Stimulated activated CD8-positive, alpha-beta memory T cell treated with anti-CD3 and anti-CD28 coated beads, Interleukin-2, amount 100 ng/mL, for 1 hour (primary cell): ENCODE data around the gene BCL7B.
A peak's percentile ranks its signal among the peaks of the same experiment; 100 is the strongest.
"Not testable (repeated sequence)": the region's sequence is repeated elsewhere in the genome, so short reads cannot be mapped to it uniquely, and the experiment has no call there.

Source experiments
- DNase-seq, 2 donors: peaks; one replicate each; pipeline ENCODE4 v3.0.0-alpha.2; 2020; ENCODE audit warnings: low read depth in 2 of 2

BCL7B gene

DNA sequence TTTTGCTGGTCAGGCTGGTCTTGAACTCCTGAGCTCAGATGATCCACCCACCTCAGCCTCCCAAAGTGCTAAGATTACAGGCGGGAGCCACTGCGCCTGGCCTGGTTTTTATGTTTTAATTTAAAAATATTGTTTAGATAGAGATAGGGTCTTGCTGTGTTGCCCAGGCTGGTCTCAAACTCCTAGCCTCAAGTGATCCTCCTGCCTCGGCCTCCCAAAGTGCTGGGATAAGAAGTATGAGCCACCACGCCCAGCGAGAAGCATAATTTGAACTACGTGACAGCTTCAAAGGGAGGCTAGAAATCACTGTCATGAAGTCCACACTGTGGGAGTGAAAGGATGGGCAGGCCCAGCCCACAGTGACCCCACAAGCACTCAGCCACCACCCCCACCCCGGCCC lies 21.6 kb downstream of the BCL7B start:
- not testable (repeated sequence) for DNase-seq

- DNase-seq: no peak
Measured at GRCh38 chr7:73533742-73534141, 23.7 kb downstream of the BCL7B start.

DNA sequence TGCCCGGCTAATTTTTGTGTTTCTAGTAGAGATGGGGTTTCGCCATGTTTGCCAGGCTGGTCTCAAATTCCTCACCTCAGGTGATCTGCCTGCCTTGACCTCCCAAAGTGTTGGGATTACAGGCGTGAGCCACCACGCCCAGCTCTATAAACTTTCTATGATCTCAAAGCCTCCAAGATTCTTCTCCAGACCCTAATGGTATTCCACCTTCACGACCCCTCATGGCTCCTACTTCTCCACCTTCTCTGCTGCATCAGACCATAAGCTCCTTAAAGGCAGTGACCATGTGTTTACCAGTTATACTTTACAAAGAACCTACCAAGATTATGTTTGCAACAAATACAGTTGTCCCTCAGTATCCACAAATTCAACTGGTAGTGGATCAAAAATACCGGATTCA lies 25.3 kb downstream of the BCL7B start:
- no peak for DNase-seq

GRCh38 chr7:73530800-73531199 lies 26.7 kb downstream of the BCL7B start:
- no peak for DNase-seq

DNA sequence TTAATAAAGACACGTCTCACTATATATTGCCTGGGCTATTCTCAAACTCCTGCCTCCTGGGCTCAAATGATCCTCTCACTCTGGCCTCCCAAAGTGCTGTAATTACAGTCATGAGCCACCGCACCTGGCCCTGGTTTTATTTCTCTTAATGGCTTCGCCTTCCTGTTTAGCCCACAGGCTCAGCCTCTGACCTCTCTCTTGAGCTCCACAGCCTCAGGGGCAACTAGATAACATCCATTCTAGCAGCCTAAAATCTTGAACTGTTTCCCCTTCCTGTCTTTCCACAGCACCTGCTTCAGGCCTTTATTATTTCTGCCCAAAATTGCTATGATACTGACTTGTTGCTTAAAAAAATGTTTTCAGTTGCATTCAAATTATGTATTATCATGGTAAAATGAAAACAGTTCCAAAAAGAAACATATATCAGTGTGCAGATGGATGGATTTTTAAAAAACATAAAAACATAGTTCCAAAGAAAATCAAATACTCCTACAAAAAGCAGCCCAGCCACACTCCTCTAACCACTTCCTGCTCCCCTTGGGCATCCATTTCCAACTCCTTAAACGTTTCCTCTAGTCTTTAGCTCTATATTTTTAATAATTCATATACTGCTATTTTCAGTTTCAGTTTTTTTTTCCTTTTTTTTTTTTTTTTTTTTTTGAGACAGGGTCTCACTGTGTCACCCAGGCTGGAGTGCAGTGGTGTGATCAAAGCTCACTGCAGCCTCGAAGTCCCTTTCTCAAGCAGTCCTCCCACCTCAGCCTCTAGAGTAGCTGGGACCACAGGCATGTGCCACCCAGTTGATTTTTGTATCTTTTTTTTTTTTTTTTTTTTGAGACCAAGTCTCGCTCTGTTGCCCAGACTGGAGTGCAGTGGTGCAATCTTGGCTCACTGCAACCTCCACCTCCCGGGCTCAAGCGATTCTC lies 30.3 kb downstream of the BCL7B start:
- DNase-seq: no peak

DNA sequence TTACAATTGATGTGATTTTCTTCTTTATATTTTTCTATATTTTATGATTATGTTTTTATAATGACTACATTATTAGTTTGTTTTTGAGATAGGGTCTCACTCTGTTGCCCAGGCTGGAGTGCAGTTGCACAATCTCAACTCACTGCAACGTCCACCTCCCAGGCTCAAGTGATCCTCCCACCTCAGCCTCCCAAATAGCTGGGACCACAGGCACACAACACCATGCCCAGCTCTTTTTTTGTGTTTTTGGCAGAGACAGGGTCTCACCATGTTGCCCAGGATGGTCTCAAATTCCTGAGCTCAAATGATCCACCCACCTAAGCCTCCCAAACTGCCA lies 31.4 kb downstream of the BCL7B start:
- DNase-seq: not testable (repeated sequence)

- DNase-seq: peak; percentile 91 to 93
Measured at GRCh38 chr7:73522105-73522872, 35.2 kb downstream of the BCL7B start, which contains the start of gene BAZ1B. BAZ1B (minus strand) TSS chr7:73522293; CDS start chr7:73521933, 360 bp downstream.

- DNase-seq: no peak
Measured at GRCh38 chr7:73521636-73522104, 35.8 kb downstream of the BCL7B start.

DNA sequence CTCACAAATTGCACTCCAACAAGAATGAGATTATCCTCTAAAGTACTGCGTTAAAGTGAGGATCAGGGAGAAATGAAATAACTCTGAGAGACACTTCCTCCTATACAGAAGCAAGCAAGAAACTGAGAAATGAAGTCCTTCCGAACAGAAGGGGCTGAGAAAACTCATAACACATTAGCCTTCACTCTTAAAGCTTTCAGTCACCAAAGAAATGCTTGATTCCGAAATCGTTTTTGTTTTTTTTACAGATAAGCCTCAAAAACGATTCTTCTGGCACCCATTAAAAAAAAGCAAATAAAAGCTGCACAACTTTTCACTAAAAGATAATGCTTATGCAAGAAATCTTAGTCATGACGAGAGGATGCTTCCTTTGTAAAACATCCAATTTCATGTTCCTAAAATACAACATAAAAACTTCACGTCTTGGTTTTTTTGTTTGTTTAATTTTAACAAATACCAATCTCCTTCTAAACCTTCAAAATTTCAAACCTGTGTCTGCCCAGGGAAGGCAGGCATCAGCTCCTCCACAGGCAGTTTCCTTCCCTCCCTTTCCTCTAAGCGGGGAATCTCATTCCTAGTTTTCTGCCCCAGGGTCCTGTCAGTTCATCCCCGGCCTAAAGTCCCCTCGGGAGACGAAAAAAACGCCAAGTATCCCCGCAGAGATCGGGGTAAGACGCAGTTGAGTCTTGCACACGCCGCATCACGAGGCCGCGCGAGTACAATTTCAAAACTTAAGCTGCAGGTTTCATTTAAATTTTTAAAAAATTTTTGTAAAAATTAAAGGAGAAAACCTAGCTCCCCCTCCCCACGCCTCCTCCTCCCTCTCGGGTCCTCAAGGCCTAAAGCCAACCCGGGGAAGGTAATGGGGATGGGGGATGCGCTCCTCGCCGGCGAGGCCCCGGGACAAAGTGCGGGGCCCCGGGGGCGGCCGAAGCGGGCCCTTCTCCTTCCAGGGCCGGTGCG lies 36.5 kb downstream of the BCL7B start:
- DNase-seq: no peak

DNA sequence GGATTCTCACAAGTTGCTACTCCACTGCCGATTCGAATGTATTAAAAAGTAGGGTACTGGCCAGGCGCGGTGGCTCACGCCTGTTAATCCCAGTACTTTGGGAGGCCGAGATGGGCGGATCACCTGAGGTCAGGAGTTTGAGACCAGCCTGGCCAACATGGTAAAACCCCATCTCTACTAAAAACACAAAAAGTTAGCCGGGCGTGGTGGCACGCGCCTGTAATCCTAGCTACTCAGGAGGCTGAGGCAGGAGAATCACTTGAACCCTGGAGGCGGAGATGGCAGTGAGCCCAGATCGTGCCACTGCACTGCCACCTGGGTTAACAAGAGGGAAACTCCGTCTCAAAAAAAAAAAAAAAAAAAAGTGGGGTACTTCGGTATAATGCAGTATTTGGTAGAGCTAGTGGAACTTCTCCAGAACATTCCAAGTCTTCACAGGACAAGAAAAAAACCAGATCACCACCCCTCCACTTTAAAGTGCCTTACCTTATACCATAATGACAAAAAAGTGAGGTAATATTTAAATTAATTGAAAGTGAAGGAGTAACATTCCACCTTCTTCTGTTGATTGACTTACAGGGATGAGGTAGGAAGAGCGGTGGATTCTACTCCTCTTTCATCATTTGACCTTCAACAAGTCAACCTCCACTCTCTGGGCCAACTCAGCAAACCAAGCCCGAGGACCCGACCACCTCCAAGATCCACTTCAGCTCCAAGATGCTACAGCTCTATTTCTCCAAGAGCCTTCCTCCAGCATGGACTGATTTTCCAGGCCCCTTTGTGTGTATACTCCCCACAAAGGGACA lies 37.4 kb downstream of the BCL7B start:
- no peak for DNase-seq

- DNase-seq: no peak
Measured at GRCh38 chr7:73518470-73518869, 39.0 kb downstream of the BCL7B start.

DNA sequence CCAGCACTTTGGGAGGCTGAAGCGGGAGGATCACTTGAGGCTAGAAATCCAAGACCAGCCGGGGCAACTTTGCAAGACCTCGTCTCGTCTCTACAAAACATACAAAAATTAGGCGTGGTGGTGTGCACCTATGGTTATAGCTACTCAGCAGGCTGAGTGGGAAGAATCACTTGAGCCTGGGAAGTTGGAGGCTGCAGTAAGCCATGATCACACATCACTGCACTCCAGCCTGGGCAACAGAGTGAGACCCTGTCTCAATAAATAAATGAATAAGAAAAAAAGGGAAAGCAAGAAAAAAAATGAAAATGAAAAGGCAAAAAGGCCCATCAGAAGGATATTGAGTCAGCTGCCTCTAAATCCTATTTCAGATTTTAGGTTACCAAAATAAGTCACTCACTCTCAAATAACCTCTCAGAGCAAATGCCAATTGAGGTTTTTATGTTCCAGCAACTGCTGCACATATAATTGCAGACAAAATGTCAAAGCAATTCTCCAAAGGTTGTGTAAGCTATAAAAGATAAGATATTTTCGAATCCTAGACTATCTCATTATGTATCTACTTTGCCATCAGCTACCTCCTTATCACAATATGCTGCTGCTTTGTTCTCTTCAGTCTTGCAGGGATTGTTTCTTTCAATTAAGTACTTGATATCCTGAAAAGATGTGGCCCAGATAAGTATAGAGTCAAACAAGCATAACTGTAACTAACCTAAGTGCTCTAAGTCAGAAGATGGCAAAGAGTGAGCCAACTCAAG lies 40.1 kb downstream of the BCL7B start:
- DNase-seq: no peak

GRCh38 chr7:73515178-73515577 lies 42.3 kb downstream of the BCL7B start:
- DNase-seq: no peak

DNA sequence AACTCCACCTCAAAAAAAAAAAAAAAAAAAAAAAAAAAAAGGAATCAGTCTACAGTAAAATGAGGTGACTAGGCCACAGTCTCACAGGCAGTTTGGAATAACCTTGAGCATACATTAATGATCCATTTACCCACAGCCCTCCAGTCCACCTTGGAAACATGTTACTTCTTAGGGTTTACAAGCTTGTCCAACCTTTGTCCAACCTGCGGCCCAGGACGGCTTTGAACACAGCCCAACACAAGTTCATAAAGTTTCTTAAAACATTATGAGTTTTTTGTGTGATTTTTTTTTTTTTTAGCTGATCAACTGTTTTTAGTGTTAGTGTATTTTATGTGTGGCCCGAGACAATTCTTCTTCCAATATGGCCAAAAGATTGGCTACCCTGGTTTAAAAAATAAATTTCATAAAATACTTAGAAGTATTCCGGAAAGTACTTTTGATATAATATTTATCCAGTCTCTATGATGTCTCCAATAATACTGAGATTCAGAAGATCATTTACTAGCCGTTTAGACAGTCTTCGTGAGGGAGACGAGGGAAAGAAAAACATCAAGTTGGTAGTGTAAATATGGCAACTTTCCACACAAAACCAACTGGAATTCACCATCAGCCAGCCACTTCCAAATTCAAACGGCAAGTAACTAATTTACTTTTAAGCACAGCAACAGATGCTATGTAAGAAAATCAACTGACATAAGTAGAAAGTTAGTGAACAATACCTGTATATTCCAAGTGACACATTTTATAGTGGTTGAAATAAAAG lies 45.3 kb downstream of the BCL7B start:
- no peak for DNase-seq

GRCh38 chr7:73509463-73509862 lies 48.0 kb downstream of the BCL7B start:
- no peak for DNase-seq

GRCh38 chr7:73507556-73507955 lies 49.9 kb downstream of the BCL7B start:
- no peak for DNase-seq

DNA sequence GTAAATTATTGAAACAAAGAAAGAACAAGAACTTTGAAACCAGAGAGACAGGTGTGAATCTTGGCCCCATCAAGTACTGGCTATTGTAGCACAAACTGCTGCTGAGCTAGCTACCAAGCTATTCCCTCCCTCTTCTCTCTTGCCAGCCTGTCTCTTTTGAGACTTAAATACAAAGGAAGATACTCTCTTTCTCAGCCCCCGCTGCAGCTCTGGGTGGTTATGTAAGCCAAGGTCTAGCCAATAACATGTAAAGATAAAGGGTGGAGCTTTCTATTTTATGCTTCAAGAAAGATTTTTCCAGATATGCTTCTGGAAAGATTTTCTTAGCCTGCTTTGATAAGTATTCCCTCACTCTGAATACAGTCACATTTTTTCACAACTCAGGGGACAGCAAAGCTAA lies 52.6 kb downstream of the BCL7B start:
- DNase-seq: no peak

GRCh38 chr7:73504017-73504416 lies 53.5 kb downstream of the BCL7B start:
- no peak for DNase-seq

DNA sequence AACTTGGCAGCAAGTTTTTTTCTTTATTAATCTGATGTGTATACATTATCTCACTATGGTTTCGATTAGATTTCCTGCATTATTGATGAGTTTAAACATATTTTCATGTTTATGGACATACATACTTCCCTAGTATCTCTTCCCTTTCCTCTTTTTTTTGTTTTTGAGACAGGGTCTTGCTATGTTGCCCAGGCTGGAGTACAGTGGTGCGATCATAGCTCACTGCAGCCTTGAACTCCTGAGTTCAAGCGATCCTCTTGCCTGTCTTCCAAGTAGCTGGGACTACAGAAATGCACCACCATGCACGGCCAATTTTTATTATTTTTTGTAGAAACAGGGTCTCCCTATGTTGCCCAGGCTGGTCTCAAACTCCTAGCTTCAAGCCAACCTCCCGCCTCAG lies 54.3 kb downstream of the BCL7B start:
- no peak for DNase-seq
